OCI-LY7 (cell line): ENCODE data around the gene CDKL4. TPM values are rescaled to one million over a fixed set of nuclear protein-coding genes. Genes with fewer than 3 reads are reported as not detected.

ENCODE experiments used
- BruUV-seq: library from RNA; stranded (reverse); fragments of 400-500 nt; replicated peaks from 2 replicates; lab custom pipeline; 2021; lab: Mats Ljungman, UMichigan
- CTCF ChIA-PET: fragments of 300-600 bp; sonication (Branson Sonifier 250); formaldehyde crosslinking; loops from one replicate; lab custom pipeline; 2022; ENCODE audit warnings: antibody characterized with exemption; ENCODE audit not compliant: unreplicated experiment; lab: Charles Lee
- POLR2A ChIA-PET: fragments of 300-600 bp; sonication (Branson Sonifier 250); formaldehyde crosslinking; loops from one replicate; lab custom pipeline; 2022; ENCODE audit warnings: antibody characterized with exemption; lab: Charles Lee
- DNase-seq: peaks from one replicate; pipeline ENCODE4 v3.0.0-alpha.2; 2015; ENCODE audit warnings: low spot score
- H2AFZ ChIP-seq: fragments of 200-600 bp; sonication (generic), shearing (Covaris generic); 2 replicates; pipeline ENCODE4 v1.6.1; 2014; ENCODE audit warnings: mild to moderate bottlenecking, antibody characterized with exemption, low read length, moderate library complexity
- H3K27ac ChIP-seq: fragments of 200-600 bp; sonication (generic); 2 replicates; pipeline ENCODE4 v1.5.1; 2014; ENCODE audit warnings: mixed run types, low read depth, mild to moderate bottlenecking, moderate library complexity, low read length, inconsistent platforms; ENCODE audit not compliant: poor library complexity, severe bottlenecking
- H3K36me3 ChIP-seq: fragments of 200-600 bp; sonication (generic); 2 replicates; pipeline ENCODE4 v1.6.1; 2014; ENCODE audit warnings: mild to moderate bottlenecking, antibody characterized with exemption, low read length, moderate library complexity, mixed read lengths; ENCODE audit not compliant: insufficient read depth
- H3K4me1 ChIP-seq: fragments of 200-600 bp; sonication (generic); 2 replicates; pipeline ENCODE4 v1.5.1; 2014; ENCODE audit warnings: mild to moderate bottlenecking, low read length; ENCODE audit not compliant: insufficient read depth, poor library complexity, severe bottlenecking
- H3K4me2 ChIP-seq: fragments of 200-600 bp; sonication (generic); 2 replicates; pipeline ENCODE4 v1.6.1; 2014; ENCODE audit warnings: mild to moderate bottlenecking, low read length
- H3K4me3 ChIP-seq: fragments of 200-600 bp; sonication (generic); 2 replicates; pipeline ENCODE4 v1.5.1; 2014; ENCODE audit warnings: mild to moderate bottlenecking, low read depth, low read length; ENCODE audit not compliant: poor library complexity, severe bottlenecking
- H3K79me2 ChIP-seq: fragments of 200-600 bp; sonication (generic); 2 replicates; pipeline ENCODE4 v1.6.1; 2016; ENCODE audit warnings: low read depth, mild to moderate bottlenecking, low read length, moderate library complexity, mixed read lengths; ENCODE audit not compliant: insufficient read depth
- H3K9me2 ChIP-seq: fragments of 200-600 bp; sonication (generic); 2 replicates; pipeline ENCODE4 v1.6.1; 2016; ENCODE audit warnings: mild to moderate bottlenecking, low read length, mixed read lengths; ENCODE audit not compliant: insufficient read depth
- H3K9me3 ChIP-seq: fragments of 200-600 bp; sonication (generic); 2 replicates; pipeline ENCODE4 v1.6.1; 2014; ENCODE audit warnings: mild to moderate bottlenecking, mixed run types, low read length, mixed read lengths
- H4K20me1 ChIP-seq: fragments of 200-600 bp; sonication (generic); 2 replicates; pipeline ENCODE4 v1.6.1; 2014; ENCODE audit warnings: mild to moderate bottlenecking, antibody characterized with exemption, low read length, moderate library complexity, mixed read lengths; ENCODE audit not compliant: insufficient read depth
- EZH2phosphoT487 ChIP-seq: fragments of 200-600 bp; sonication (generic); IDR thresholded peaks from 2 replicates; pipeline ENCODE4 v1.6.1; 2018; ENCODE audit warnings: low read depth, borderline replicate concordance, mild to moderate bottlenecking, mixed run types, antibody characterized with exemption, low read length, moderate library complexity, mixed read lengths
- intact Hi-C: fragments of 100-400 bp; cut with micrococcal nuclease; formaldehyde crosslinking; loops from one replicate; pipeline ENCODE4 v1.10.0; 2022; ENCODE audit not compliant: unreplicated experiment
- total RNA-seq, 2 experiments: library from RNA; depleted of rRNA in 1 of 2; stranded (reverse); fragments of >200 nt in 1 of 2; shearing (Covaris generic) in 1 of 2; gene quantifications; 2 replicates each; pipeline ENCODE4 v1.2.3, GENCODE V29; 2014 to 2022
- TF ChIP-seq, protein P1 (sequence below): fragments of 200-600 bp; sonication (generic); conservative IDR thresholded peaks from 2 replicates; pipeline ENCODE4 v1.5.1; 2014; ENCODE audit warnings: mild to moderate bottlenecking, antibody characterized with exemption, low read length, moderate library complexity, mixed read lengths

Gene CDKL4
- total RNA-seq, 2 experiments from 2014 or later = not detected

DNA sequence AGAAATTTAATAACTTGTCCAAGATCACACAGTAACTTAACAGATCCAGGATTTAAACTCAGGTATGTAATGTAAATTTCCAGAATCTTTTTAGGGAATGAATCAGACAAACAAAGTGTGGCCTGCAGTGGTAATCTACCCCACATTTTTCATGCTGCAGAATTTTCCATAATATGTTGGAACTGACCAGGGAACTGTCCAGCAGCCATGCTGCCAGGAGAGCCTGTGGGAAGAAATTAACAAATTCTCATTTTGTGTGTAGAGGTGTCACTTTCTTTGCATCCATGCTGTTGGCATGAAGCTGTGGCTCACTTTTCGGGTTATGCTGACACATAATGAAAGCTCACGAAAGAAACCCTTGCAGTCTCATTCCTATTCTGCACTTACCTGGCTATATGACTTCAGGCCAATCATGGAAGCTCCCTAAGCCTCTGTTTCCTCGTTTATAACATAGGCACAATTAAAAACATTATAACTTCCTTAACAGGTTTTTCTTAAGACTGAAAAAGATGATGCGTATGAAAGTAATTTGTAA is 54.7 kb downstream of the CDKL4 start:
- intact Hi-C loops = no loop called here
- no peak for DNase-seq
- ChIA-PET CTCF (no interaction called here), POLR2A (interaction anchor here (0.5 to 0.9 kb wide), 5 partner anchors 17 to 241 kb away, joined by 3 to 5 read pairs (median 5); no protein-coding TSS in a partner anchor)
- no peaks in the 10 kb centered on the region for H3K9me3 ChIP-seq
- 0 out of 2 replicates have a peak overlapping the region, but pooled peaks have one; percentile 7 for H2AFZ ChIP-seq
- H4K20me1 ChIP-seq = no peaks in the 10 kb centered on the region
- TF ChIP-seq EZH2phosphoT487 = no peak
- TF ChIP-seq, protein P1, sequence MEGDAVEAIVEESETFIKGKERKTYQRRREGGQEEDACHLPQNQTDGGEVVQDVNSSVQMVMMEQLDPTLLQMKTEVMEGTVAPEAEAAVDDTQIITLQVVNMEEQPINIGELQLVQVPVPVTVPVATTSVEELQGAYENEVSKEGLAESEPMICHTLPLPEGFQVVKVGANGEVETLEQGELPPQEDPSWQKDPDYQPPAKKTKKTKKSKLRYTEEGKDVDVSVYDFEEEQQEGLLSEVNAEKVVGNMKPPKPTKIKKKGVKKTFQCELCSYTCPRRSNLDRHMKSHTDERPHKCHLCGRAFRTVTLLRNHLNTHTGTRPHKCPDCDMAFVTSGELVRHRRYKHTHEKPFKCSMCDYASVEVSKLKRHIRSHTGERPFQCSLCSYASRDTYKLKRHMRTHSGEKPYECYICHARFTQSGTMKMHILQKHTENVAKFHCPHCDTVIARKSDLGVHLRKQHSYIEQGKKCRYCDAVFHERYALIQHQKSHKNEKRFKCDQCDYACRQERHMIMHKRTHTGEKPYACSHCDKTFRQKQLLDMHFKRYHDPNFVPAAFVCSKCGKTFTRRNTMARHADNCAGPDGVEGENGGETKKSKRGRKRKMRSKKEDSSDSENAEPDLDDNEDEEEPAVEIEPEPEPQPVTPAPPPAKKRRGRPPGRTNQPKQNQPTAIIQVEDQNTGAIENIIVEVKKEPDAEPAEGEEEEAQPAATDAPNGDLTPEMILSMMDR = no peak
- H3K4me2 ChIP-seq = no peak overlapping the region
- H3K4me1 ChIP-seq = no peaks in the 10 kb centered on the region
- no peaks in the 10 kb centered on the region for H3K9me2 ChIP-seq
- no peaks in the 10 kb centered on the region for H3K79me2 ChIP-seq
- no peak overlapping the region for H3K4me3 ChIP-seq
- no peak overlapping the region for H3K27ac ChIP-seq
- H3K36me3 ChIP-seq = no peaks in the 10 kb centered on the region
- BruUV-seq = no TSS peak

DNA sequence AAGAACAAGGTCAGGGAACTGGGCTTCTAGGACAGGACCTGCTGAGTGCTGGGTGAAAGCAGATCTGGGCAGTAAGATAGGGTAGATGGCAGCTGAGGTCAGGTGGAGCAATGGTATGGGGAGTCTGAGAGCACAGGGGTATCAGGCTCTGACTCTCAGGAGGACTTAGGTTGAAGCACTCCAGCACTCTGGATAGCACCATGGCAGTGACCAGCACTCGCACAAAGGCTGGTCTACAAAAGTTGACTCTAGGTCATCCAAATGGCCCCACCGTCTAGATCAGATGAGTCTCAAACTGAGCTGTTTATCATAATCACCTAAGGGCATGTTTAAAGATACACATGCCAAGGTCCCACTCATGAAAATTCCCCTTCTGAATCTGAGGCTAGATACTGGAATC is 60.1 kb downstream of the CDKL4 start:
- no peak overlapping the region for H2AFZ ChIP-seq
- BruUV-seq = no TSS peak
- no peak overlapping the region for H3K27ac ChIP-seq
- H3K9me3 ChIP-seq = no peaks in the 10 kb centered on the region
- H3K36me3 ChIP-seq = no peaks in the 10 kb centered on the region
- H3K79me2 ChIP-seq = no peaks in the 10 kb centered on the region
- no peak overlapping the region for H3K4me3 ChIP-seq
- ChIA-PET POLR2A (interaction anchor here (0.6 kb wide), 1 partner anchor 78 kb away, joined by 3 read pairs; no protein-coding TSS in a partner anchor), CTCF (no interaction called here)
- no peaks in the 10 kb centered on the region for H3K9me2 ChIP-seq
- no peaks in the 10 kb centered on the region for H3K4me1 ChIP-seq
- no peaks in the 10 kb centered on the region for H4K20me1 ChIP-seq
- intact Hi-C loops = no loop called here
- no peak overlapping the region for H3K4me2 ChIP-seq
- no peak for TF ChIP-seq EZH2phosphoT487
- TF ChIP-seq, protein P1 = no peak
- DNase-seq = no peak

DNA sequence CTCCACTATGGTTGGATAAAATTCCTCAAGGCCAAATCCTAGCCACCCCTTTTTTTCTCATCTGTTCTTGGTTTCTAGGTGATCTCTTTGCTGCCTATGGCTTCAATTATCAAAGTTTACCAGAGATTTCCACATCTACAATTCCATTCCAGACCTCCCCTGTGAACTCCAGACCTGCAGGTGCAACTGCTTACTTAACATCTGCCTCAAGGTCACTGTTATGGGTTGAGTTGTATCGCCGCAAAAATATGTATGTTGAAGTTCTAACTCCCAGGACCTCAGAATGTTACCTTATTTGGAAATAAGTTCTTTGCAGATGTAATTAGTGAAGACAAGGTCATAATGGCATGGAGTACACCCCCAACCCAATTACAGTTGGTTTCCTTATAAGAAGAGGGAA is 62.5 kb downstream of the CDKL4 start:
- ChIA-PET CTCF (no interaction called here), POLR2A (interaction anchor here (1.3 kb wide), 1 partner anchor 13 kb away, joined by 5 read pairs; no protein-coding TSS in a partner anchor)
- no peak overlapping the region for H3K27ac ChIP-seq
- no peaks in the 10 kb centered on the region for H3K79me2 ChIP-seq
- no peak overlapping the region for H3K4me2 ChIP-seq
- no peak overlapping the region for H3K4me3 ChIP-seq
- H3K4me1 ChIP-seq = no peaks in the 10 kb centered on the region
- no peak for DNase-seq
- no peaks in the 10 kb centered on the region for H3K36me3 ChIP-seq
- H3K9me2 ChIP-seq = no peaks in the 10 kb centered on the region
- intact Hi-C loops = no loop called here
- no peaks in the 10 kb centered on the region for H3K9me3 ChIP-seq
- H2AFZ ChIP-seq = no peak overlapping the region
- no peak for TF ChIP-seq EZH2phosphoT487
- TF ChIP-seq, protein P1 = no peak
- no TSS peak for BruUV-seq
- no peaks in the 10 kb centered on the region for H4K20me1 ChIP-seq
